HepG2 (cell line): ENCODE results near the gene ZNF853. TPM values are rescaled to one million over a fixed set of nuclear protein-coding genes. Genes with fewer than 3 reads are reported as not detected.

Source experiments
- ATAC-seq: fragments of 200-7000 bp; cut with Tn5 transposase; 3 replicates; pipeline ENCODE4 v1.9.1; 2020; ENCODE audit warnings: mild to moderate bottlenecking, moderate library complexity
- BruUV-seq: library from RNA; stranded (reverse); fragments of 400-500 nt; replicated peaks from 2 replicates; lab custom pipeline; 2021; lab: Mats Ljungman, UMichigan
- CTCF ChIA-PET: fragments of 300-600 bp; formaldehyde crosslinking; extraction: SDS; loops from one replicate; lab custom pipeline; 2021; ENCODE audit warnings: low total read pairs, inconsistent platforms, low intra/inter-chr PET ratio; lab: Yijun Ruan, JAX
- POLR2A ChIA-PET: fragments of 350-600 bp; sonication (Branson Sonifier 250); formaldehyde crosslinking; loops from one replicate; lab custom pipeline; 2020; ENCODE audit warnings: antibody characterized with exemption, inconsistent platforms; lab: Yijun Ruan, JAX
- DNase-seq: peaks from one replicate; pipeline ENCODE4 v3.0.0-alpha.2; 2015; ENCODE audit warnings: low spot score
- FAIRE-seq: peaks from 3 replicates; lab custom pipeline; 2011; peaks lifted over from hg19 to GRCh38; lab: Jason Lieb, UNC
- H2AFZ ChIP-seq: one replicate; pipeline ENCODE4 v1.6.1; 2011; ENCODE audit warnings: low read length, inconsistent platforms
- H3K27ac ChIP-seq: fragments of 300-600 bp; 3 replicates; pipeline ENCODE4 v1.8.0; 2011; ENCODE audit warnings: mixed run types, mild to moderate bottlenecking, mixed read lengths, low read length, inconsistent platforms; ENCODE audit not compliant: insufficient read depth; ENCODE audit errors: extremely low read length
- H3K27me3 ChIP-seq, 2 experiments: fragments of 200-600 bp in 1 of 2; 2 replicates in 1 of 2; 3 replicates in 1 of 2; pipeline versions ENCODE4 v1.6.0 to v1.8.0; 2011; ENCODE audit warnings: low read length in 2 of 2, mild to moderate bottlenecking in 2 of 2, moderate library complexity in 2 of 2, inconsistent platforms in 1 of 2; ENCODE audit not compliant: insufficient read depth in 2 of 2, control insufficient read depth in 1 of 2
- H3K36me3 ChIP-seq, 2 experiments: fragments of 200-600 bp in 1 of 2; replicated peaks in 1 of 2; 2 replicates in 1 of 2; 3 replicates in 1 of 2; pipeline versions ENCODE4 v1.5.1 to v1.8.0; 2011; ENCODE audit warnings: low read length in 2 of 2, inconsistent platforms in 1 of 2; ENCODE audit not compliant: insufficient read depth in 2 of 2, control insufficient read depth in 1 of 2
- H3K4me1 ChIP-seq: 2 replicates; pipeline ENCODE4 v1.5.1; 2012; ENCODE audit warnings: low read length, inconsistent platforms; ENCODE audit not compliant: insufficient read depth
- H3K4me2 ChIP-seq: 2 replicates; pipeline ENCODE4 v1.6.0; 2011; ENCODE audit warnings: low read depth, low read length, inconsistent platforms
- H3K4me3 ChIP-seq, 3 experiments: fragments of 200-600 bp in 1 of 3; sonication (generic), shearing (Covaris generic) in 1 of 3; replicated peaks in 1 of 3; 2 replicates each; pipeline ENCODE4 v1.5.1; 2011 to 2016; ENCODE audit warnings: low read length in 3 of 3, inconsistent platforms in 2 of 3, low read depth in 2 of 3, mild to moderate bottlenecking in 2 of 3, control low read depth in 1 of 3, mixed read lengths in 1 of 3; ENCODE audit not compliant: insufficient read depth in 1 of 3
- H3K79me2 ChIP-seq: one replicate; pipeline ENCODE4 v1.6.1; 2011; ENCODE audit warnings: low read length, inconsistent platforms; ENCODE audit not compliant: insufficient read depth
- H3K9ac ChIP-seq: 2 replicates; pipeline ENCODE4 v1.6.0; 2011; ENCODE audit warnings: mild to moderate bottlenecking, low read depth, low read length, inconsistent platforms; ENCODE audit not compliant: insufficient read depth
- H3K9me3 ChIP-seq: 2 replicates; pipeline ENCODE4 v1.5.1; 2012; ENCODE audit warnings: mild to moderate bottlenecking, low read length
- H4K20me1 ChIP-seq: 2 replicates; pipeline ENCODE4 v1.6.0; 2011; ENCODE audit warnings: inconsistent platforms, mild to moderate bottlenecking, low read length, moderate library complexity; ENCODE audit not compliant: insufficient read depth
- AGO2 ChIP-seq: fragments of 200-400 bp; formaldehyde crosslinking; optimal IDR thresholded peaks from 2 replicates; pipeline ENCODE3; 2017; ENCODE audit warnings: mild to moderate bottlenecking, low read depth, low read length, moderate library complexity
- MIER2 ChIP-seq: IDR thresholded peaks from 2 replicates; pipeline ENCODE4 v1.6.1; 2016; ENCODE audit warnings: missing biosample characterization, missing genetic modification reagents
- PRPF4 ChIP-seq: fragments of 200-400 bp; formaldehyde crosslinking; IDR thresholded peaks from 2 replicates; pipeline ENCODE4 v1.6.1; 2016; ENCODE audit warnings: low read length, low read depth; ENCODE audit not compliant: poor library complexity, severe bottlenecking
- RBFOX2 ChIP-seq: fragments of 200-400 bp; formaldehyde crosslinking; IDR thresholded peaks from 2 replicates; pipeline ENCODE4 v1.6.1; 2017; ENCODE audit warnings: low read depth, mild to moderate bottlenecking, low read length
- ZBTB33 ChIP-seq: sonication (generic); formaldehyde crosslinking; IDR thresholded peaks from 2 replicates; pipeline ENCODE4 v1.4.0; 2020; ENCODE audit warnings: missing genetic modification reagents
- ZNF687 ChIP-seq: sonication (generic); formaldehyde crosslinking; IDR thresholded peaks from 2 replicates; pipeline ENCODE4 v1.5.1; 2020; ENCODE audit warnings: mild to moderate bottlenecking, missing genetic modification reagents, moderate library complexity
- WGBS: methylation state at CpG from one replicate; pipeline ENCODE4 v1.1.6; 2017; ENCODE audit warnings: low lambda C conversion rate; 5-methylcytosine and 5-hydroxymethylcytosine counted together
- in situ Hi-C: cut with HindIII; loops from 2 replicates; pipeline ENCODE4 v1.10.0; 2017; ENCODE audit warnings: low pct_unique_long_range_greater_than_20kb; ENCODE audit not compliant: extremely low pct_ligation_motif_present
- intact Hi-C: fragments of 100-400 bp; cut with micrococcal nuclease; formaldehyde crosslinking; loops from one replicate; pipeline ENCODE4 v1.10.0; 2022; ENCODE audit not compliant: unreplicated experiment
- polyA plus RNA-seq, 8 experiments: library from polyadenylated mRNA; depleted of rRNA in 3 of 8; stranded (reverse) in 7 of 8; unstranded in 1 of 8; fragments of >200 nt; fragmentation: Illumina TruSeq in 4 of 8; extraction: Trizol in 4 of 8; gene quantifications; 2 replicates each; pipeline versions ENCODE4 v1.2.1 to v1.2.3, GENCODE V29; 2011 to 2016; ENCODE audit warnings: low read depth in 4 of 8, missing spikeins in 1 of 8, mixed read lengths in 1 of 8; ENCODE audit not compliant: insufficient read depth in 1 of 8
- total RNA-seq, 5 experiments: library from RNA; depleted of rRNA; stranded (reverse); fragments of >200 nt; fragmentation: Illumina TruSeq; extraction: Trizol; gene quantifications; 2 replicates each; pipeline ENCODE4 v1.2.3, GENCODE V29; 2016; ENCODE audit warnings: low read depth in 1 of 5

ZNF853 gene
- total and polyA plus RNA-seq, 2 of the 13 experiments (the other 11 are each of a cell fraction or from before 2014, with no cell fraction given): 2.1 to 6.2 TPM

DNA sequence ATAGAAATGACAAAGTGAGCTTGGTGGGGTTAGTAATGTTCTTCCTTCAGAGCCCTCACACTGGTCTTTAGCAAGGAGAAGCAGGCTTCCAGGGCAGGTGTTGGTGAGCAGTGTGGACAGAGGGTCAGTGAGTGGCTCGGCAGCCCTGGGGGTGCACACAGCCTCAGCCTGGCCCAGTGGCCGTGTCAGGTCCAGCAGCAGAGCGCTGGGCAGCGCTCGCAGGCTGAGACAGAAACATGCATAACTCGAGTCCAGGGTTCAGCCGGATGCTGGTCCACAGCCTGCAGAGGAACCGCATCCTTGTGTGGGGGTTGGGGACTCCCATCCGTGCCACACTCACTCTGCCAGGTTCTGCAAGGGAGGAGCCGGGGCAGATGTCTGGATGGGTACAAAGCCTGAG lies 11.0 kb upstream of the ZNF853 start:
- Histone ChIP-seq H3K4me2 (no peak overlapping the region), H3K79me2 (no peaks in the 10 kb centered on the region), H3K36me3 (peaks cover 7 to 34% of the 10 kb centered on the region in 2 experiments; a peak in 4 of 5 replicates), H3K27ac (no peak overlapping the region), H3K4me1 (no peaks in the 10 kb centered on the region), H3K27me3 (no peaks in the 10 kb centered on the region), H3K4me3 (no peak overlapping the region), H3K9me3 (no peaks in the 10 kb centered on the region), H3K9ac (no peak overlapping the region), H4K20me1 (no peaks in the 10 kb centered on the region; the same call in 1 of the 2 replicates), H2AFZ (no peak overlapping the region)
- no CpG with 5 or more reads among the region's 10 CpGs for WGBS
- no peak for FAIRE-seq
- TF ChIP-seq RBFOX2 (peak; percentile 46), AGO2 (peak; percentile 67), PRPF4 (no peak), ZNF687 (CRISPR knock-in tag) (0 out of 2 replicates have a peak, but pooled peaks have one; percentile 10), MIER2 (no peak), ZBTB33 (CRISPR knock-in tag) (peak; percentile 57; the same call in 1 of the 2 replicates)
- BruUV-seq: TSS peak; percentile 37
- intact Hi-C loops: no loop called here
- no peak for DNase-seq
- peak; percentile 5; the same call in 1 of the 3 replicates for ATAC-seq
- ChIA-PET POLR2A (no interaction called here), CTCF (no interaction called here)
- in situ Hi-C loops: no loop called here
